C4-2B (cell line): ENCODE measurements around the gene TSSC4.

ENCODE experiments used
- CTCF ChIP-seq: fragments of 450-650 bp; conservative IDR thresholded peaks from 2 replicates; pipeline ENCODE4 v1.5.1; 2017; ENCODE audit warnings: mild to moderate bottlenecking
- ZFX ChIP-seq: fragments of 450-650 bp; IDR thresholded peaks from 2 replicates; pipeline ENCODE4 v1.6.1; 2017

- TF ChIP-seq CTCF (no peak), ZFX (no peak)
Measured at GRCh38 chr11:2366276-2366675, 34.3 kb upstream of the TSSC4 start.
